Endothelial cell (in vitro differentiated cells): ENCODE data around the gene F11R. TPM values are rescaled to one million over a fixed set of nuclear protein-coding genes. Genes with fewer than 3 reads are reported as not detected.

ENCODE experiments used
- DNase-seq: peaks from one replicate; pipeline ENCODE4 v3.0.0; 2021; ENCODE audit warnings: low spot score
- H3K27ac Mint-ChIP-seq: one replicate; pipeline ENCODE4 v1.8.0; 2021; ENCODE audit warnings: mixed read lengths, inconsistent platforms; ENCODE audit not compliant: unreplicated experiment
- H3K27me3 Mint-ChIP-seq: one replicate; pipeline ENCODE4 v1.8.0; 2021; ENCODE audit warnings: mild to moderate bottlenecking, moderate library complexity, mixed read lengths, inconsistent platforms; ENCODE audit not compliant: unreplicated experiment
- H3K36me3 Mint-ChIP-seq: one replicate; pipeline ENCODE4 v1.8.0; 2021; ENCODE audit warnings: mild to moderate bottlenecking, low read depth, mixed read lengths, inconsistent platforms; ENCODE audit not compliant: unreplicated experiment
- H3K4me1 Mint-ChIP-seq: one replicate; pipeline ENCODE4 v1.8.0; 2021; ENCODE audit warnings: mild to moderate bottlenecking, mixed read lengths, inconsistent platforms; ENCODE audit not compliant: unreplicated experiment
- H3K4me3 Mint-ChIP-seq: one replicate; pipeline ENCODE4 v1.8.0; 2021; ENCODE audit warnings: mild to moderate bottlenecking, mixed read lengths, inconsistent platforms; ENCODE audit not compliant: unreplicated experiment
- H3K9me3 Mint-ChIP-seq: one replicate; pipeline ENCODE4 v1.8.0; 2021; ENCODE audit warnings: mixed read lengths, inconsistent platforms; ENCODE audit not compliant: unreplicated experiment
- CTCF ChIP-seq: fragments of 200-600 bp; sonication (generic); IDR thresholded peaks from one replicate; pipeline ENCODE4 v1.5.0; 2021; ENCODE audit warnings: antibody characterized with exemption; ENCODE audit not compliant: unreplicated experiment
- long read RNA-seq: library from polyadenylated mRNA; unstranded; transcript quantifications from one replicate; pipeline ENCODE4 v2.0.0, GENCODE V29; 2020; ENCODE audit not compliant: unreplicated experiment
- total RNA-seq: library from RNA; stranded (reverse); fragmentation: NEBNext Ultra II Directional; extraction: Animal tissue kit (Norgen Biotek cat#: 25700); gene quantifications from one replicate; pipeline ENCODE4 v1.2.1, GENCODE V29; 2021; ENCODE audit not compliant: unreplicated experiment

The F11R gene
- 361 TPM for total RNA-seq
- long read RNA-seq, partial matches to known transcripts, result 1 of 14 reads
- long read RNA-seq, other reads (novel, unspliced or antisense), result 13 of 14 reads

- DNase-seq, result peak; percentile 77
- Mint-ChIP-seq H3K27ac (peak within 1 kb of the TSS; percentile 99), H3K27me3 (peaks cover 13% of the 10 kb centered on the region), H3K4me1 (peaks cover 52% of the 10 kb centered on the region), H3K36me3 (peaks cover 25% of the 10 kb centered on the region), H3K4me3 (peak within 1 kb of the TSS; percentile 99), H3K9me3 (no peaks in the 10 kb centered on the region)
- TF ChIP-seq CTCF, result peak; percentile 38
Observed at GRCh38 chr1:161020509-161021164, at the start of gene F11R. Gene F11R, minus strand, starts transcription at chr1:161021152. Its CDS starts 79 bp downstream, at chr1:161021073.

GRCh38 chr1:161069731-161070270, 48.8 kb upstream of the F11R start, which contains the start of gene ARHGAP30:
Gene ARHGAP30, minus strand, starts transcription at chr1:161069891. Its CDS starts 267 bp downstream, at chr1:161069624.
- Mint-ChIP-seq H3K27ac (no peak within 1 kb of the TSS), H3K4me1 (peaks cover 16% of the 10 kb centered on the region)
- no peak for DNase-seq

GRCh38 chr1:161069241-161069640, 48.3 kb upstream of the F11R start:
- Mint-ChIP-seq H3K36me3 (peaks cover 3% of the 10 kb centered on the region), H3K4me1 (peaks cover 16% of the 10 kb centered on the region), H3K27ac (no peak overlapping the region), H3K27me3 (peaks cover 12% of the 10 kb centered on the region), H3K4me3 (no peak overlapping the region), H3K9me3 (no peaks in the 10 kb centered on the region)
- no peak for DNase-seq
- TF ChIP-seq CTCF, result no peak

More at GRCh38 chr1:161069731-161070270, 48.8 kb upstream of the F11R start, which contains the start of gene ARHGAP30:
- no peak for TF ChIP-seq CTCF
- H3K27me3 Mint-ChIP-seq, result peaks cover 10% of the 10 kb centered on the region
- H3K9me3 Mint-ChIP-seq, result no peaks in the 10 kb centered on the region
- H3K4me3 Mint-ChIP-seq, result no peak within 1 kb of the TSS
- H3K36me3 Mint-ChIP-seq, result peaks cover 3% of the 10 kb centered on the region

- no peak overlapping the region for H3K4me3 Mint-ChIP-seq
- no peaks in the 10 kb centered on the region for H3K9me3 Mint-ChIP-seq
- no peak overlapping the region for H3K27ac Mint-ChIP-seq
- DNase-seq, result no peak
- H3K27me3 Mint-ChIP-seq, result peaks cover 12% of the 10 kb centered on the region
- H3K4me1 Mint-ChIP-seq, result peaks cover 19% of the 10 kb centered on the region
- TF ChIP-seq CTCF, result no peak
- no peaks in the 10 kb centered on the region for H3K36me3 Mint-ChIP-seq
Observed at GRCh38 chr1:161068306-161069234, 47.6 kb upstream of the F11R start.
